ENCODE results near the gene IFI27.

Gene IFI27

DNA sequence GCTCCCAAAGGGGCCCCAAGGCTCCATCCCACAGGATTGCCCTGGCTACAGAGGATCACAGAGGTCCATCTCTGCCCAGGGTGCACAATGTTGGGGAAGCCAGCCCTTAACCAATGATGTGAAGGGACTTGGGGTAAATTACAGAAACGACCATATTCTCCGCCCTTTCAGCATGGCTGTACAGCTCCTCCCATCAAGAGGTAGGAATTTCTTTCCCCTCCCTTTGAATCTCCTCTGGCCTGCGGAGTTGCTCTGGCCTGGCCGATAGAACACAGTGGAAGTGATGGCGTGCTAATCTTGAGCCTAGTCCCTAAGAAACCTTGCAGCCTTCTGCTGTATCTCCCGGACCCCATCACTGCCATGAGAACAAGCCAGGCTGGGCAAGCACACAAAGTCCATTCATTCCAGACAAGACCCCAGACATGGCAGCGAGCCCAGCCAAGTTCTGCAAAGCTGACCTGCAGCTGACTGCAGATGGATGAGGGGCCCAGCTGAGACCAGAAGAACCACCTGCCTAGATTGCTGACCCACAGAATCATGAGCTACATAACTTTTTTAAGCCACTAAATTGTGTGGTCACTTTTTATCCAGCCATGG lies 6.9 kb upstream of the IFI27 start:
- DNase-seq: no peak

DNA sequence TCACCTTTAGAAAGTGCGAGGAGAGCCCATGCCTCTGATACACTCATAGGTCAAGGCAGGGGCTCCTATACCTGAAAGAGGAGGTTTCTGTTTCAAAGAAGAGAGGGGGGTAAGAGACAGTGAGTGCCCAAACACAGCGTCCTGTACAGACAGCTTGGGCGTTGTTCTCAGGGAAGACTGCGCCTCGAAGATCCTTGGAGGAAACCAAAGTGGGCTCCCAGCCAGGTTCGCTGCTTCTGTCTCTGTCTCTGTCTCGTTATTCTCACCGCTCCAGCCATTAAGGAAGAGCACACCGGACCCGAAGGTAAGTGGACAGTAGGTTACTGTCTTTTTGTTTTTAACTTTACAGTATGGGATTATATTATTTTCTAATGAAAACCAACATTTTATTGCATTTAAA lies 5.8 kb upstream of the IFI27 start:
- no peak for DNase-seq

DNA sequence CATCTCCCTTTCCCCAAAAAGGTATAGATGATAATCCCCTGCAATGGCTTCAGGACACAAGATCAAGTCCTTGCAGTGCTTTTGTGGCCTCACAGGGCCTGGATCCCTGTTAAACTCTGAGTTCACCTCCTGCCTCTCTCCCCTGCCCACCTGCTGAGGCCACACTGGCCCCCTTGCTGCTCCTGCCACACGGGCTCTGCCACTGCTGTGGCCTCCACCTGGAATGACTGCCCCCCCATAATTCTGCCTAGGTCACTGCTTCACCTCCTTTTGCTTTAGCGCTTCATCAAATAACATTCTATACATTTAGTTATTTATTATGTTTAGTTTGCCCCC lies 653 bp upstream of the IFI27 start:
- DNase-seq: no peak

DNA sequence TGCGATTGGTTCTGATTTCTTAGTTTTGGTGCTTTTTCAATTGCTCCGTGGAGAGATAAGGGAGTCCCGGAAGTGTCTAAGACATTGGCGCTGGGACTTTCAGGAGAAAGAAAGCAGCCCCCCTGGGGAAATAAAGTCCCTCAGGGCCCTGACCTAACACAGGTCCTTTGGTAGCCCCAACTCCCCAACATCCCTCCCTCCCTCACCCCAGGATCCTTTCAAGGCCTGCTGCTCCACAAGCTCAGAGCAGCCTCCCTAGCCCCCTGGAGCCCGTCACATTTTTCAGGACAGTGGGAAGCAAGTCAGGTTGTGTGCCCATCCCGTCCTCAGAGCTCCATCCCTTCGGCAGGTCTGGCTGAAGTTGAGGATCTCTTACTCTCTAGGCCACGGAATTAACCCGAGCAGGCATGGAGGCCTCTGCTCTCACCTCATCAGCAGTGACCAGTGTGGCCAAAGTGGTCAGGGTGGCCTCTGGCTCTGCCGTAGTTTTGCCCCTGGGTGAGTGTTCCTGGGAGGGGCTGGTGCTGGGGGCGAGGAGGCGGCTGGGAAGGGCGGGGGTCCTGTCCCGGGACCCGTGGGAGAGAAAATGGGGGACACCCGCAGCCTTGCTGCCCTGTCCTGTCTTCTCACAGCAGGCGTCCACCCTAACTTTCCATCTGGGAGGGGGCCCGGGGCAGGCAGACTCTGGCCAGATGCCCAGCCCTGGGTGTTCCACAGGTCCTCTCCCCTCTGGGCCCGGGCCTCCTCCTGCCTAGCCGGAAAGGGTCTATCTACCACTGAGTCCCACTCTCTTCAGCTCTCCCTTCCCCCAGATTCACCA lies 950 bp downstream of the IFI27 start:
- DNase-seq: no peak

DNA sequence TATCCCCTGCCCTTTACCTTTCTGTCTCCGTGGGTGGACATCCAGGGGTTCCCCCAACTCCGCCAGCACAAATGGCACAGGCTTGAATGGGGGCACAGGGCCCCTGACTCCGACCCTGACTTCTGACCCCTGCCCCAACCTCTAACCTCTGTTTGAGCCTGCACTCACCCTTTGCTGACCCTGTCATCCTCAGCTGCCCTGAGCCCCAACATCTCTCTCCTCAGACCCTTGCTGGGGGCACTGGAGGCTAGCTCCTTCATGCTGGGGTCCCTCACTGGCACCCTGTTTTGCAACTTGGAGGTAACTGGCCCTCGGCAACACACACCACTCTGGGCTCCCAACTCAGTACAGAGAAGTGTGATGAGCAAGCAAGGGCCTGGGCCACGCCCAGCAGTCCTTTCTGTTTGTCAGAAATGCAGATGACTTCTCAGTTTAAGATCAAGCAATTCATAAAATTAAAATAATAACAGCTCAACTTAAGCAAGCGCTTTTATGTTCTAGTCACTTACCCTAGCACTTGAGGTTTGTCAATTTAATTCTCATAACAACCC lies 2.1 kb downstream of the IFI27 start:
- no peak for DNase-seq

DNA sequence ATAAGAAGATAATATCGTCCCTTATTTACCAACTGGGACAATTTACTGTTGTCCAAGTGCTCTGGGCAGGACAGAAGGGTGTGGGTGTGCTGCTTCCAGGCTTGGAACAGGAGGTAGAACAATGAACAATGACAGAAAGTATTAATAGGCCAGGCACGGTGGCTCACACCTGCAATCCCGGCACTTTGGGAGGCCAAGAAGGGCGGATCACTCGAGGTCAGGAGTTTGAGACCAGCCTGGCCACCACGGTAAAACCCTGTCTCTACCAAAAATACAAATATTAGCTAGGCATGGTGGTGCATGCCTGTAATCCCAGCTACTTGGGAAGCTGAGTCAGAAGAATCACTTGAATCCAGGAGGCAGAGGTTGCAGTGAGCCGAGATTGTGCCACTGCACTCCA lies 2.5 kb downstream of the IFI27 start:
- no peak for DNase-seq

DNA sequence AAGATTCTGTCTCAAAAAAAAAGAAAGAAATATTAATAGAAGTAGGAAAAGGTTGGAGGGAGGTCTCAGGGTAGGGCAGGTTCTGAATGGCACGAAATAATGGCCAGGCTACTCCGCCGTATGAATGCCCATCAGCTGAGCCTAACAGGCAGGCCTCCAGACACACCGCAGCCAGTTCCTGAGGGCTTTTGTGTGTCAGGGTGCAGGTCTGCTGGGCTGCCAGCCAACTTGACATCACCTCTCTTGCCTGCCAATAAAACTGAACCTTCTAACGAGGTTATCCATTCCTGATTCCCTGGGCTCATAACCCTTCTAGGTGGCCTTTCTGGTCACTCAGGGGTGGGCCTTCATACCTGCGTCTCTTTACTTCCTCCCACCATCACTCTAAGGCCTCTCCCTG lies 3.0 kb downstream of the IFI27 start:
- DNase-seq: no peak

DNA sequence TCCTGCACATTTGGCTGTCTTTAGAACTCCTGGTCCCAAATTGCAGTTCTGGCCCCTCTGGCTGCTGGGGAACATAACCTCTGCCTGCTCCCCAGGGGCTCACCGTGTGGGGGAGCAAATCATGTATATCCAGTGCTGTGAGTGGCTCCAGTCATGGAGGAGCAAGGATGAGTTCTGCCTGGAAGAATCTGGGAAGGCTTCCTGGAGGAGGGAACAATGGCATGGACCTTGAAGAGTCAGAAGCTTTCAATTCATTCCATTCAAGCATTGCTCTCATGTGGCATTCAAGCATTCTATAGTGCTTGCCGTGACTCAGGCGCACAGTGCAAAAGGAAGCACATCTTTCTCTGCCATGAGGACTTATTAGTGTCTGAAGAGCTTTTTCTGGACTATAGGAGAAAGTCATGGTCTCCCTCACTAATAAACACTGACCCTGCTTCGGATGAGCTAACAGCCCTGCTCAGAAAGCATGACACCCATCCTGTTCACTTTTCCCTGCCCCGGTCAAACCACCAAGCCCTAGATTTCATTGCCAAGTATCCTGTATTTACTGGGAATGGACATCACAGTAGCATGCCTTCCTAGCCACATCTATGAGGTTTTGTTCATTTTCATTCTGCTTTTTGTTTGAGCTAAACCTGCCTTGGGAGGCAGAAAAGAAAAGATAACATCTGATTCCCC lies 3.5 kb downstream of the IFI27 start:
- DNase-seq: no peak

DNA sequence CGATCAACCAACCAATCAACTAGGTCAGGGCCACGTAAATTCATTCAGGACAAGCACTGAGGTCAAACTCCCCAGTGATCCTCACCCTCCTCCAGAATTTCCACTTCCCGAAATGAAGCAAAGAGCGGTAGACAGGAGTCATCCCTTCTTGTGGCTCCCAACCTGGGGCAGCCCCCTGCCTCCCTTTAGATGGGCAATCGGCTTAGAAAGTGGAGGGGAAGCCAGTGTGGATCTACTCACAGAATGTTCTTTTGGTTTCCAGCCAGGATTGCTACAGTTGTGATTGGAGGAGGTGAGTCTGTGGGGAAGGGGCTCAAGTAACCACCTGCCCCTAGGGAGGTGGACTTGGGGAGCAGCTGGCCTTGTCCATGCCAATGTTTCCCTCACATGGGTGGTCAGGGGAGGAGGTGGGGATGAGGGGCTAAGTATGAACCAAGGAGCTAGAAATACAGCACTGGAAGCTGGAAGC lies 4.1 kb downstream of the IFI27 start:
- no peak for DNase-seq

DNA sequence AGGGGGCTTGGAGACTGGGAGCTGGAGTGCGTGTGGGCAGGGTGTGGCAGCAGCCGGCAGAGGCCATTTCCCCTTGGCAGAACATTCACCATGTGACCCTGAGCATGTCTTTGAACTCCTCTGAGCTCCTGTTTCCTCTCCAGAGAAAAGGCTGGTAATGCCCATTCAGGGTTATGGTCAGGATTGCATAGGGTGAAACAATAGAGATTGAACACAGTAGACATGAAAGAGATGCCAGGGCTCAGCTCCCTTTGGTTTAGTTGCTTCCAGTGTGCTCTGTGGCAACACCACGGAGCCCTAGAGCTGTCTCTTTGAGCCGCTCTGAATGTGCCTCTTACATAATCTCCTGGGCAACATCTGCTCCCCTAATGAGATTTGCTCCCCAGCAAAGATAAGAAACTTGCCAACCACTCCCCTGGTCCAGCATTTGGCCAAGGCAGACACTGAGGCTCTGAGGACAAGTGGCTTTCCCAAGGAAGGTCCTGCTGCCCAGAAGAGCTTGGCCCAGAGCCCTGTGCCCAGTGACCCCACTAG lies 4.6 kb downstream of the IFI27 start:
- DNase-seq: no peak

DNA sequence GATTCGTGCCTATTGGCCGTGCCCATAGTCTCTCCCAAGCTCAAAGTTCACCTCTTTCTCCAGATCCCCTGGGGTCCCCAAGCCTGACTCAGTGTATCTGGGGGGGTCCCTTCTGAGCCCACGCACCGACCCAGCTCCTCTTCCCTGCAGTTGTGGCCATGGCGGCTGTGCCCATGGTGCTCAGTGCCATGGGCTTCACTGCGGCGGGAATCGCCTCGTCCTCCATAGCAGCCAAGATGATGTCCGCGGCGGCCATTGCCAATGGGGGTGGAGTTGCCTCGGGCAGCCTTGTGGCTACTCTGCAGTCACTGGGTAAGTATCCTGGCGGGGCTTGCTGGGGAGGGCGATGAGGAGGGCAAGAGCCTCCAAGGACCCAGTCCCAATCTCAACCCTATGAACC lies 5.1 kb downstream of the IFI27 start:
- DNase-seq: no peak

DNA sequence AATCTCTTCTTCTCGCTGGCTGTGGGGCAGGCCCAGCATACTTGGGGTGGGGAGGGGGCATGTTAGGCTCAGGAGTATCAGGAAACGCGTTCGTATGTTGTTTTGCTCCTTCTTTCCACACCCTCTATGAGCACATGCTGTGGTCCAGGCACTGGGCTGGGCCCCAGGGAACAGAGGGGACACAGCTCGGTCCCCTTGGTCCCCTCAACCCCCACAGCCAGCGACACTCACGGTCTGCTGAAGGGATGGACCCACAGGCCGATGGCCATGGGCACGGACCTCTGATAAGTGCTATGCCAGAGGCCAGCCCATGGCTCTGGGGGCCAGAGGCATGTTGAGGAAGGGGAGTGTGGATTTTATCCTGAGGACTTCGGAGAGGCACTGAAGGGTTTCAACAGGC lies 6.2 kb downstream of the IFI27 start:
- DNase-seq: no peak

DNA sequence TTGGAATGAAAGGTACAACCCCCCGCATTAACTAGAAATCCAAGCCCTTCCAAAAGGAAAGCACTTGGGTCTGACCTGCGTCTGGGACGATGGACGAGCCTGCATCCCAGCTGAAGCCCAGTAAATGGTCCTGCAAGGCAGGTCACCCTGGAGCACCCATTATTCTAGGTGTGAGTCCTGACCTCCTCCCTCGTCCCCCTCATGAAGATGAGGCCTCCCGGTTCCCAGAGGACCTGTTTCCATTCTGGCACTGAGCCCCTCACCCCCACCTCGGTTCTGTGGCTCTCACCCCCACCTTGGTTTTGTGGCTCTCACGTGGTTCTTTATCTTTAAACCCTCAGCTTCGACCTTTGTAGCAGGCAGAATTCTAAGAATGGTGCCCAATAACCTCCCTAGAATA lies 7.3 kb downstream of the IFI27 start:
- no peak for DNase-seq

DNA sequence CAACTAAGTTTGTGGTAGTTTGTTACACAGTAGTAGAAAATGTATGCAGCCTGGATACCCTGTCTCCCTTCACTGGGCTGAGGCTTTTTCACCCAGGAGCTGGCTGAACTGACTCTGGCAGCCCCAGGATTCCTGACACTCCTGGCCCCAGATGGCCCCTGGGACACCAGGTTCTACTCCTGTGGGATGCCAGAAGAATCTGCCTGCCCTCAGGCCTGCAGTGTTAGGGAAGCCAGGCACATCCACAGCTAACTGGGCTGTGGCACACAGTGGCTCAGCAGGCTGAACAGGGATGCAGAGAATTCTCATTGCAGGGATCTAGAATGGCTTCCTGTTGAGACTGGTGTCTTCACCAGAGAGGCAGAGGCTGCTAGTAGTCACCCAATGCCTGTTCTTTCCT lies 8.5 kb downstream of the IFI27 start:
- DNase-seq: no peak

DNA sequence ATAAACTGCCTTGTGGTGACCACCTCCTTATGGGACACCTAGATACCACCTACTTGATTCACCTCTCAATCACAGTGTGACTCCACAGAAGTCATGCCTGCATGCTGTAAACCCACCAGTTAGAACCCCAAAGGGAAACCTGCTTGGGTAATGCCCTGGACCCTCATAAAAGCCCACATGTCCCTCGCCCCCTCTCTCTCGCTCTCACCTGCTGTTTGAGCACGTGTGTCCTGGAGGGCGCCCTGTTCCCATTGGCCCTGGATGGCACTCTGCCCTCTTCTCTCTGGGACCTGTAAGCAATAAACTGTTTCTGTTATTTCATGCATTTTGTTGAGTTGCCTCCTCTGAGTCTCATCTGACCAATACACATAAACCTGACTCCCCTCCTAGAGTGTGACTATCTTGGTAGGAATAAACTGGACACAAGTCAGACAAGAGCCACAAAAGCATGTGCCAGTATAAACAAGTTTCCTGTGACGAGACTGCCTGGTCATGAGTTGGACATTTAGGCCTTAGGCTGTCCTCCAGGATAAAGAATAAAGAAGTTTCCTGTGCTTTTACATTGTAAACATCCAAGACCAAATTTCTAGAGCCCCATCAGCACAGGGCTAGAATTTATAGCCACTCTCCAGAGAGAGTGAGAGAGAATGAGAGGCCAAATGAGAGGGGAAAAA lies 10.3 kb downstream of the IFI27 start:
- no peak for DNase-seq

DNA sequence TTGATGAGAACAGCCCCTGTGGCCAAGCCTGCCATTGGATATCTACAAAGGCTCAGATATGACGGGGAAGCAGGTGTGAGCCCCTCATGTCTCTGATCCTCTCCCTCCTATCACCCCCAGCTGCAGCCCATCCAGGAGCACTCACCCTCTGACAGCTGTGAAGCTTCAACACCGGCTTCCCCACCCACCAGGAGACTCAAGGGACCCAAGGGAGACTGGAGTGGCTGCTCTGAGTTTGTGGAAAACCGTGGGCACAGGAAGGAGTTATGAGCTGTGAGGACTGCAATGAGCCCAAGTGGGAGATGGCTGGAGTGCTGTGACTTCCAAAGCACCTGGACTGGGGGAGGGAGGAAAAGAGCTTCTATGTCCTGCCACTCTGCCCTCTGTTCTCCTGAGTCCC lies 10.9 kb downstream of the IFI27 start:
- no peak for DNase-seq

DNA sequence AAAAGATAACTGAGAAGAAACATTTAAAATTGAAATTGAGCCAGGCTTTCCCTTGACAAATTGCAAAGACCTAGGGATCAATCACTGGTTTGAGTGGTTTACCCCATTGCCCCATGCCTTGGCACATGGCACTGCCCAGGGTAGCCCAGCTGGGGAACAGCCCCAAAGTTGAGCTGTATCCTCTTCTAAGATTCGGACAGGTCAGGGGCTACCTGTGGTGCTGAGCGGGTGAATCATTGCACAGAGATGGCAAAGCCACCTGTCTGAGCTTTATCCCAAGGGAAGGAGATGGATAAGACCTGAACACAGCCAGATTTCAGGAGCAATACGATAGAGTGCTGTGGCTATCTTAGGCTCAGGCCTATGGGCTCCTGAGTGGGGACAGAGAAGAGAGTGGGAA lies 11.9 kb downstream of the IFI27 start:
- DNase-seq: no peak

DNA sequence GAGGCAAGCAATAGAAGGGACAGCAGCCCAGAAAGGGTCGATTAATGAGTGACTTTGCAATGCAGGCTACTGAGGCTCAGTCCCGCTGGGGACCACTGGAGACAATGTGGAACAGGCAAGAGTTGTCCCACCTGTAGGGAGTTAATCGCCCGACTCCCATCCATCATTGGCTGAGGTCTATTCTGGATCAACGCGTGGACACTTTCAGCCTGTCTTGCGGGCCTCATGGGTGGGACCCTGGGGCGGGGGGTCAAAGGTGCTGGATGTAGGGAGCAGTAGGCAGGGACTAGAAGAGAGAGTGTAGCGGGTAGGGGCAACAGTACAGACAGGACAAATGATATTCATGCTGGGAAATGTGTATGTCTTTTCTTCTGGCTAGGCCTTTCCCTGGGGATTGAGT lies 12.8 kb downstream of the IFI27 start:
- no peak for DNase-seq

DNA sequence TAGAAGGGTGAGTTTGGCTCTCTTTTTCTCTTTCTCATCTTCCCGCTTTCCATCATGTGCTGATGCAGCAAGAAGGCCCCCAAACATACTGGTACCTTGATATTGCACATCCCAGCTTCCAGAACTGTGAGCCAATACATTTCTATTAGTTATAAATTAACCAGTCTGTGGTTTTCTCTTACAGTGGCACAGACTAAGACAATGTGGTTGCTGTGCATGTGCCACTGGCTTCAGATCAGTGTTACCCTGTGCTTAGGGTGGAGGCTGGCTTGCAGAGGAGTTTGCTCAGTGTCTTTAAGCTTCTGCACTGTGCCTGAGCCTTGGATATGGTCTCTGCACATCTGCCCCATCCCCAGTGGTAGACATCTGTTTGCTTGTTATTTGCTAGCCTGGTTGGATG lies 13.3 kb downstream of the IFI27 start:
- DNase-seq: no peak

DNA sequence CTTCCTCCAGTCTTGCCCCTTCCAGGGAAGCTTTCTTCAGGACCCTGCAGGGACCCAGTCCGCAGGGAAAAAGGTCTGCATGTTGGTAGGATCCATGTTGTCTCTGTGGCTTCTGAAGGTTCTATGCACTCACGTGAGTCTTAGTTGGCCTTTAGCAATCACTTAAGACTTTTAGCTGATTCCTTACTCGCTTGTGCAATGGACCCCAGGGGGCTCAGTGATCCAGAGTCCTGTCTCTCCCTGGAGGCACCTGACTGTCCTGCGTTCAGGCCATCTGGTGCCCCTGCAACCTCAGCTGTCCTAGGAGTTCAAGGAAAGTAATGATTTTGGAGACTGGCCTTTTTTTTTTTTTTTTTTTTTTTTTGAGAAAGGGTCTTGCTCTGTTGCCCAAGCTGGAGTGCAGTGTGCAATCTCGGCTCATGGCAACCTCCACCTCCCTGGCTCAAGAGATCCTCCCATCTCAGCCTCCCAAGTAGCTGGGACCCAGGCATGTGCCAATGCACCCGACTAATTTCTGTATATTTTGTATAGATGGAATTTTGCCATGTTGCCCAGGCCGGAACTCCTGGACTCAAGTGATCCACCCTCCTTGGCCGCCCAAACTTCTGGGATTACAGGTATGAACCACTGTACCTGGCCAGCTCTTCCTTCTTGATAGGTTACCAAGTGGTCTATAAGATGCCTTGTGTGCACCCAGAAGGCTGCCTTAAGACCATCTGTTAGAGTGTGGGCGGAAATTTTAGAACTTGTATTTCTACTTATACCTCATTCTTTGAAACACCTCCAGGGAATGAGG lies 14.2 kb downstream of the IFI27 start:
- DNase-seq: no peak

DNA sequence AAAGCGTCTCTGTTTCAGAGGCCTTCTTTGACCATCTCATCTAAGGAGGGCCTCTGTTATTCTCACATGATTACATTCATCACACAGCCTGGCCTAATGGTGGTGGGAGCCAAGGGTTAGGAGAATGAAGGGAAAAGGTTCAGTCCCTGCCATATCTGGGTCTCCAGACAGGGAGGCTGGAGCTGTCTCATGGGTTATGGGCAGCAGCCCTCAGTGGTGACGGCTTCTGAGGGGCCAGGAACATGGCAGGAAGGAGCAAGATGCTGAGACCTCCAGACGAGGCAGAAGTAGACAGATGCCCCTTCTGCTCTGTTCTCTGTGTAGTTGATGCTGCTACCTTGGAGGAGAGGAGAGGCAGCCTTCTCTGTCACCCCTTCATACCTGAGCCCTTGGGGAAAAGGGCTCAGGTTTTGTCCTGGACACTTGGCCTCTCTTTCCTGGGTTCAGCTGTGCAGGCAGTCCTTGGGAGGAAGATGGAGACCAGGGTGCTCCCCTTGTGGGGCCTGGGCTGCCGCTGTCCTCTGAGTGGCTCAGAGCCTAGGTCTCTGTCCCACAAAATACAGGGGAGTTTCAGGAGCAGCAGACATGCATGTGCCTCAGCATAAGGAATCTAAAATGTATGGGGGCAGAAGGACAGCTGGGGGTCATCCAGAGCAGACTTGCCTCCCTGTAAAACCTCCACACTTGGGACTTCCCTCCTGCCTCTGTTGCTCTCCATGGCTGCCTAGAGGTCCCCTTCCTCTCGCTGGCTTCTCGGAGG lies 15.3 kb downstream of the IFI27 start:
- DNase-seq: no peak

DNA sequence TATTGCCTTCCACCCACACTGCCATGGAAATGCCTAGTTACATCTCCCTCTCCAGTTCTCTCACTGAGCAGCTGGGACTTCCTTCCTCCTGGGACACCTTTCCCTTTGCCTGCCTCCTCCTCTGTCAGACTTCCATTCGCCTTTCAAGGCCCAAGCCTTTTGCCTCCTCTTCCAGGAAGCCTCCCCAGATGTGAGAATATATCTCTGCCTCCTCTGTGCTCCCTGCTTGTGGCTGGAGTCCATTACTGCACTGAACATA lies 15.8 kb downstream of the IFI27 start:
- no peak for DNase-seq

All from NCI-H526 treated with DMSO at 0.1 percent for 48 hours (cell line).